Measurements from ENCODE around the gene CBX4.

GRCh38 chr17:79873583-79873982 is 34.3 kb upstream of the CBX4 start:
- TF ChIP-seq CENPBD1 (CRISPR knock-in tag; IDR thresholded peaks at IDR 0.05; ENCODE audit: borderline replicate concordance, low read depth) (no peak), ZNF616 (CRISPR knock-in tag; IDR thresholded peaks at IDR 0.05; ENCODE audit: low read depth) (no peak), POLR2A (IDR thresholded peaks at IDR 0.05; ENCODE audit: insufficient read depth in 1 of 2, low read depth in 2 of 2, low read length in 2 of 2) (no peak), SMC3 (IDR thresholded peaks at IDR 0.05; ENCODE audit: low read length) (no peak), CHCHD3 (CRISPR knock-in tag; IDR thresholded peaks at IDR 0.05) (no peak), ZBTB14 (CRISPR knock-in tag; IDR thresholded peaks at IDR 0.05) (no peak), CTCF (CRISPR knock-in tag; IDR thresholded peaks at IDR 0.05) (no peak), POLR2AphosphoS5 (IDR thresholded peaks at IDR 0.05; ENCODE audit: low read depth, low read length) (no peak), KDM5A (IDR thresholded peaks at IDR 0.05; ENCODE audit: borderline replicate concordance, low read length) (no peak), ZNF512B (CRISPR knock-in tag; IDR thresholded peaks at IDR 0.05; ENCODE audit: borderline replicate concordance) (no peak), MYC (CRISPR knock-in tag; IDR thresholded peaks at IDR 0.05; ENCODE audit: borderline replicate concordance) (no peak), ZNF512 (CRISPR knock-in tag; IDR thresholded peaks at IDR 0.05) (no peak), MAFK (conservative IDR thresholded peaks at IDR 0.05 in 1 of 2, IDR thresholded peaks at IDR 0.05 in 1 of 2; ENCODE audit: low read length in 2 of 2) (no peak)
